HG03432 (cell line): ENCODE results near the gene MTHFD1L.

Experiments used
- ATAC-seq: cut with Tn5 transposase; IDR thresholded peaks from one replicate; pipeline ENCODE4 v1.9.1; 2021; ENCODE audit warnings: mild to moderate bottlenecking, moderate library complexity; ENCODE audit not compliant: unreplicated experiment

The MTHFD1L gene

GRCh38 chr6:150897400-150897943, 32.0 kb downstream of the MTHFD1L start:
- peak; percentile 37 for ATAC-seq

GRCh38 chr6:150898399-150899170, 33.1 kb downstream of the MTHFD1L start:
- ATAC-seq = no peak

- ATAC-seq = no peak
Observed at GRCh38 chr6:150899231-150899630, 33.7 kb downstream of the MTHFD1L start.

- ATAC-seq = no peak
Observed at GRCh38 chr6:150900049-150900448, 34.5 kb downstream of the MTHFD1L start.

- no peak for ATAC-seq
Observed at GRCh38 chr6:150902142-150902776, 36.8 kb downstream of the MTHFD1L start.

- no peak for ATAC-seq
Observed at GRCh38 chr6:150905769-150906168, 40.3 kb downstream of the MTHFD1L start.

GRCh38 chr6:150906641-150907326, 41.3 kb downstream of the MTHFD1L start:
- ATAC-seq = no peak

GRCh38 chr6:150907383-150907782, 41.9 kb downstream of the MTHFD1L start:
- ATAC-seq = no peak

GRCh38 chr6:150908901-150909300, 43.4 kb downstream of the MTHFD1L start:
- ATAC-seq = no peak

- ATAC-seq = no peak
Observed at GRCh38 chr6:150910561-150910960, 45.1 kb downstream of the MTHFD1L start.

GRCh38 chr6:150914372-150914771, 48.9 kb downstream of the MTHFD1L start:
- no peak for ATAC-seq

GRCh38 chr6:150915131-150915879, 49.8 kb downstream of the MTHFD1L start:
- ATAC-seq = no peak

GRCh38 chr6:150915880-150916265, 50.4 kb downstream of the MTHFD1L start:
- no peak for ATAC-seq

- no peak for ATAC-seq
Observed at GRCh38 chr6:150919938-150920337, 54.4 kb downstream of the MTHFD1L start.

- ATAC-seq = no peak
Observed at GRCh38 chr6:150922137-150922536, 56.6 kb downstream of the MTHFD1L start.

GRCh38 chr6:150924808-150925589, 59.5 kb downstream of the MTHFD1L start:
- ATAC-seq = no peak

- no peak for ATAC-seq
Observed at GRCh38 chr6:150925590-150925928, 60.1 kb downstream of the MTHFD1L start.

- no peak for ATAC-seq
Observed at GRCh38 chr6:150925976-150926375, 60.5 kb downstream of the MTHFD1L start.

- ATAC-seq = no peak
Observed at GRCh38 chr6:150928882-150929281, 63.4 kb downstream of the MTHFD1L start.

GRCh38 chr6:150929416-150929815, 63.9 kb downstream of the MTHFD1L start:
- no peak for ATAC-seq
